Anterior cingulate cortex (tissue), 58 donors: ENCODE measurements around the gene KLKB1.

ENCODE experiments used
- DNase-seq, 58 donors: peaks; one replicate each; lab custom pipeline; 2025; lab: John Stamatoyannopoulos, UW

Gene KLKB1

GRCh38 chr4:186300659-186301390 lies 73.5 kb downstream of the KLKB1 start:
- no peak for DNase-seq

GRCh38 chr4:186304216-186304615 lies 76.9 kb downstream of the KLKB1 start:
- no peak for DNase-seq

GRCh38 chr4:186304866-186305505 lies 77.7 kb downstream of the KLKB1 start:
- no peak for DNase-seq

GRCh38 chr4:186307497-186307896 lies 80.2 kb downstream of the KLKB1 start:
- no peak for DNase-seq

- no peak for DNase-seq
Observed at GRCh38 chr4:186307916-186308315, 80.6 kb downstream of the KLKB1 start.
